Placental pericyte (primary cell): ENCODE measurements around the gene OR10G8. TPM values are rescaled to one million over a fixed set of nuclear protein-coding genes. Genes with fewer than 3 reads are reported as not detected.

ENCODE experiments used
- total RNA-seq: library from RNA; depleted of rRNA; stranded (reverse); fragments of >200 nt; gene quantifications from 2 replicates; pipeline ENCODE4 v1.2.3, GENCODE V29; 2012

OR10G8 gene
- total RNA-seq: not detected in 2 replicates

GRCh38 chr11:124026498-124026897, at the start of gene OR10G8:
OR10G8 (plus strand) TSS chr11:124026798; CDS start chr11:124029623, 2,825 bp downstream.

DNA sequence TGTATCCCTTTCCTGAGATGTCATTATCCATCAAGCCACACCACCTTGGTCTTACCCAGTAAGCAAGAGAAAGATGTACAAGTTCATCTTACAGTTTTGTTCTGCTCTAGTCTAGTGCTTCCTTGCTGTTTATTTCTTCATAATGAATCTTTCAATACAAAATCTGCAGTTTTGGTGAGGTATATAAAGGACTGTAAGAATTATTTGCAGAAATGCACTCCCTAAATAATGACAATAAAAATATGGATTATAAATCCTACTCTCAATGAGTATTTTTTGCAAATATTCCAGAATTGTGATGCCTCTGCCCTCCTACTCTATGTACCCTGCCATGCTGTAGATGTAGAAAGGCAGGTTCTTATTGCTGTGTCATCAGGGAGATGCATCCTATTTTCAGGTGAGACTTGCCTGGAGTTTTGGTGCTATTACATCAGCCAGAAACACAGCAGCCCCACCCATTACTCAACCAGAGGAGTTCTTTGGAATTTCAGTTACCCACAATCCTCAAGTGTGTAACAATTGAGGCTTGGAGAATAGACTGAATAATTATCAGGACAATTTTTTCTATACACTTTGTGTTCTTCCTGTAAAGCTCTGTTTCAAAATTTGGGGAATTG, 48.8 kb upstream of the OR10G8 start, which contains the start of gene OR10S1:
TSS of gene OR10S1 (minus strand) at position 51 of the 617 bp plus-strand sequence. CDS start 117 bp downstream, outside the sequence.

DNA sequence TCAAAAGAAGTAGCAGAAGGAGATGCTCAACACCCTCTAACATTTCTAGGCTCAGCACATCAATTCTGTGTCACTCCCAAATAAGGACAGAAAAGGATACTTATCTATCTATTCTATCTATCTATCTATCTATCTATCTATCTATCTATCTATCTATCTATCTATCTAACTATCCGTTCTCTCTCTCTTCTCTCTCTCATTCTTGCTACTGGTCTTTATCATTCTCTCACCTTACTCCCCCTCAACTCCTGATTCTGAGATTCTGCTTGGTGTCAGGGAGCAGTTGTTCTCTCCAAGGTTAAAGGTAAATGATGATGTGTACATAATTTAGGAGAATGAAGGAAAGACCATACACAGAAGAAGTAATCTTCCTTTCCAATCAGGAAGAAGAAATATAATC, 31.5 kb upstream of the OR10G8 start, which contains the start of gene OR10G6:
TSS of gene OR10G6 (minus strand) at position 43 of the 400 bp plus-strand sequence. CDS start at position 43, 0 bp downstream.

DNA sequence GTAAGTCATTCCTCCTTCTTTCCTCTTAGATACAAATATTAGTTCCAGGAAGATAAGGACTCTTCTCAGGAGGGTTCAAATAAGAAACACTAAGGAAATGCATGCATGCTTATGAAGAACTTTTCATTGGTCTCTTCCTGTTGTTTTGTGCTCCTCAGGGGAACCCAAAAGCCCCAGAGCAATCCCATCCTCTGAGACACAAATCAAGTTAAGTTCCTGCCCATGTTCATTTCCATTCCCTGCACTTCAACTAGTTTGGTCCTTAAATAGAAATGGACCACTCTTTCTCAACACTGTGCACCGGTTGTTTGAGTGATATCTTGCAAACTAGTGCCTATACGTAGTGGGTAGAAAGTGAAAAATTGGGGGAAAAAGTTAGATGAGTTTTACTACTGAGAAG, 13.9 kb upstream of the OR10G8 start, which contains the start of gene OR10G4:
TSS of gene OR10G4 (plus strand) at position 301 of the 400 bp plus-strand sequence. CDS start 2,578 bp downstream, outside the sequence.

GRCh38 chr11:124041254-124041653, 14.7 kb downstream of the OR10G8 start, which contains the start of gene OR10G7:
OR10G7 (minus strand) TSS chr11:124041325; CDS start chr11:124039001, 2,324 bp downstream.

Other genes with a start within 250 kb of the OR10G8 start
- gene OR6M1, start 220.4 kb upstream of the OR10G8 start, total RNA-seq: not detected in 2 replicates
- not detected in 2 replicates for gene TMEM225, start 141.1 kb upstream of the OR10G8 start, total RNA-seq
- not detected in 2 replicates for gene OR8D4, start 124.6 kb upstream of the OR10G8 start, total RNA-seq
- not detected in 2 replicates for gene OR4D5, start 87.2 kb upstream of the OR10G8 start, total RNA-seq
- gene OR6T1, start 83.0 kb upstream of the OR10G8 start, total RNA-seq: not detected in 2 replicates
- not detected in 2 replicates for gene OR10S1, start 49.0 kb upstream of the OR10G8 start, total RNA-seq
- not detected in 2 replicates for gene OR10G6, start 31.6 kb upstream of the OR10G8 start, total RNA-seq
- not detected in 2 replicates for gene OR10G4, start 13.8 kb upstream of the OR10G8 start, total RNA-seq
- not detected in 2 replicates for gene OR10G9, start 3.8 kb upstream of the OR10G8 start, total RNA-seq
- not detected in 2 replicates for gene OR10G7, start 14.5 kb downstream of the OR10G8 start, total RNA-seq
- 1.5 and 25.2 TPM in 2 replicates for gene VWA5A, start 88.7 kb downstream of the OR10G8 start, total RNA-seq
- gene OR10D3, start 156.5 kb downstream of the OR10G8 start, total RNA-seq: under 0.01 TPM in 2 replicates
- gene OR8G1, start 214.3 kb downstream of the OR10G8 start, total RNA-seq: not detected in 2 replicates
- not detected in 2 replicates for gene OR8G5, start 229.6 kb downstream of the OR10G8 start, total RNA-seq